Measurements from ENCODE around the gene PLA2G4D.

Gene PLA2G4D

DNA sequence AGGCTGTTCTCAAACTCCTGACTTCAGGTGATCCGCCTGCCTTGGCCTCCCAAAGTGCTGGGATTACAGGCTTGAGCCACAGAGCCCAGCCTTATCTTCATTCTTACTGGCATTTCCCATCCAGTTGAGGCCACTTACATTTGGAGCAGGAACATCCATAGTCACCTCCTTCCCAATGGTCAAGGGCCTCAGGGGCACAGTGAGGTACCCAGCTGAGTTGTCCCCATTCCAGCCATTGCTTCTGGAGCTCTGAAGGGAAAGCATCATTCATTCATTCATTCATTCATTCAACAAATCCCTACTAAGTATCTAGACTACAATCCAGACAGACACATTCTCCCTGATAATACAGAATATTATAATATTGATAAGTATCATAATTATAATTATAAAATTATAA, 12.2 kb downstream of the PLA2G4D start:
- ATAC-seq = no peak
- TF ChIP-seq ZNF70 (CRISPR knock-in tag; IDR thresholded peaks at IDR 0.05) (no peak), BACH2 (CRISPR knock-in tag; IDR thresholded peaks at IDR 0.05; ENCODE audit: borderline replicate concordance) (no peak), ZFP3 (CRISPR knock-in tag; IDR thresholded peaks at IDR 0.05) (no peak), ZC3H10 (CRISPR knock-in tag; IDR thresholded peaks at IDR 0.05) (no peak), TOX (CRISPR knock-in tag; IDR thresholded peaks at IDR 0.05; ENCODE audit: borderline replicate concordance) (no peak), PPARA (CRISPR knock-in tag; IDR thresholded peaks at IDR 0.05; ENCODE audit: borderline replicate concordance) (no peak), ESRRG (CRISPR knock-in tag; IDR thresholded peaks at IDR 0.05) (no peak), GLIS3 (CRISPR knock-in tag; IDR thresholded peaks at IDR 0.05) (no peak), ZNF8 (CRISPR knock-in tag; IDR thresholded peaks at IDR 0.05) (no peak), SNAI2 (CRISPR knock-in tag; IDR thresholded peaks at IDR 0.05) (no peak), CSDC2 (CRISPR knock-in tag; IDR thresholded peaks at IDR 0.05) (no peak)
- TF ChIP-seq, protein P1, sequence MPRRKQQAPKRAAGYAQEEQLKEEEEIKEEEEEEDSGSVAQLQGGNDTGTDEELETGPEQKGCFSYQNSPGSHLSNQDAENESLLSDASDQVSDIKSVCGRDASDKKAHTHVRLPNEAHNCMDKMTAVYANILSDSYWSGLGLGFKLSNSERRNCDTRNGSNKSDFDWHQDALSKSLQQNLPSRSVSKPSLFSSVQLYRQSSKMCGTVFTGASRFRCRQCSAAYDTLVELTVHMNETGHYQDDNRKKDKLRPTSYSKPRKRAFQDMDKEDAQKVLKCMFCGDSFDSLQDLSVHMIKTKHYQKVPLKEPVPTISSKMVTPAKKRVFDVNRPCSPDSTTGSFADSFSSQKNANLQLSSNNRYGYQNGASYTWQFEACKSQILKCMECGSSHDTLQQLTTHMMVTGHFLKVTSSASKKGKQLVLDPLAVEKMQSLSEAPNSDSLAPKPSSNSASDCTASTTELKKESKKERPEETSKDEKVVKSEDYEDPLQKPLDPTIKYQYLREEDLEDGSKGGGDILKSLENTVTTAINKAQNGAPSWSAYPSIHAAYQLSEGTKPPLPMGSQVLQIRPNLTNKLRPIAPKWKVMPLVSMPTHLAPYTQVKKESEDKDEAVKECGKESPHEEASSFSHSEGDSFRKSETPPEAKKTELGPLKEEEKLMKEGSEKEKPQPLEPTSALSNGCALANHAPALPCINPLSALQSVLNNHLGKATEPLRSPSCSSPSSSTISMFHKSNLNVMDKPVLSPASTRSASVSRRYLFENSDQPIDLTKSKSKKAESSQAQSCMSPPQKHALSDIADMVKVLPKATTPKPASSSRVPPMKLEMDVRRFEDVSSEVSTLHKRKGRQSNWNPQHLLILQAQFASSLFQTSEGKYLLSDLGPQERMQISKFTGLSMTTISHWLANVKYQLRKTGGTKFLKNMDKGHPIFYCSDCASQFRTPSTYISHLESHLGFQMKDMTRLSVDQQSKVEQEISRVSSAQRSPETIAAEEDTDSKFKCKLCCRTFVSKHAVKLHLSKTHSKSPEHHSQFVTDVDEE (CRISPR knock-in tag; IDR thresholded peaks at IDR 0.05) = no peak

DNA sequence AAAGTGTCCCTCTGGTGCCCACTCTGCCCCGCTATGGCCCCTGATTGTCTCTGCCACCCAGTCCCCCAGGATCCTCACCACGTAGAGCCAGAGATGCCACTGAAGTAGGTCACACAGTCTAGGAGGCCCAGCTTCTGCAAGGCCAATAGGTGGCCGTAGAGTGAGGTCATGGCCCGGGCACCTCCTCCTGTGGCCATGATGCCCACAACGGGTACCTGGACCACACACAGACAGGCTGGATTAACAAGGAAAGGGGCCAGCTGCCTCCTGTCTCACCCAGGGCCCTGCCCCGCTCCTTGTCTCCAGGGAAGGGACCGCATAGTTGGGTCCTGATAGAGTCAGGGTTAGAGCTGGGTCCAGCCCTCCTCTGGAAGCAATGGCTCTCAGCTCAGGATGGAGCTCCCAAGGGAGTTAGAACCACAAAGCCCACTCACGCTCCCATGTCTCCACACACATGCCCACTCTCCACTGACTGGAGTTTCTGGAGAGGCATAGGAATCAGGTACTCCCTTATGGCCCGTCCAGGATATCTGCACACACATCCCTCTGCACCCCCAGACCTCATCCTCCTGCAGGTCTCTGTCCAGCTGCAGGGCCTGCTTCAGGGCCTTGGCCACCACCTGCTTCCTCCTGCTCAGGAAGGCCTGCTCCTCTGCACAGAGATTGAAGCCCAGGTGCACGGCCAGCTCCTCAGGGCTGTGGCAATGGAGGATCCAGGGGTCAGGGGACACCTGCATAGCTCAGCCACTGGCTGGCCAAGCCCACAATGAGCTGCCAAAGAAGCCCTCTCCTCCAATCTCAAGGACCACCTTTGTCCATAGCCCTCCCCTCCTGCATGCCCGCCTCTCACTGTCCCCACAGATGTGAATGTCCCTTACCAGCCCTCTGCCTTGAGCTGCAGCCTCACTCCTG, 13.2 kb downstream of the PLA2G4D start:
- no peak for ATAC-seq
- TF ChIP-seq ISL1 (CRISPR knock-in tag; IDR thresholded peaks at IDR 0.05) (no peak), TOX (CRISPR knock-in tag; IDR thresholded peaks at IDR 0.05; ENCODE audit: borderline replicate concordance) (no peak), ZNF70 (CRISPR knock-in tag; IDR thresholded peaks at IDR 0.05) (no peak), ZNF565 (CRISPR knock-in tag; conservative IDR thresholded peaks at IDR 0.05; ENCODE audit: low read depth) (no peak), ZFP30 (CRISPR knock-in tag; IDR thresholded peaks at IDR 0.05) (no peak), PPARA (CRISPR knock-in tag; IDR thresholded peaks at IDR 0.05; ENCODE audit: borderline replicate concordance) (no peak), ZFP3 (CRISPR knock-in tag; IDR thresholded peaks at IDR 0.05) (no peak), BACH2 (CRISPR knock-in tag; IDR thresholded peaks at IDR 0.05; ENCODE audit: borderline replicate concordance) (no peak), ARNTL (CRISPR knock-in tag; IDR thresholded peaks at IDR 0.05; ENCODE audit: borderline replicate concordance, low read depth) (no peak), SNAI2 (CRISPR knock-in tag; IDR thresholded peaks at IDR 0.05) (no peak), ZNF8 (CRISPR knock-in tag; IDR thresholded peaks at IDR 0.05) (no peak), ESRRG (CRISPR knock-in tag; IDR thresholded peaks at IDR 0.05) (no peak), GLIS3 (CRISPR knock-in tag; IDR thresholded peaks at IDR 0.05) (no peak), OSR1 (CRISPR knock-in tag; IDR thresholded peaks at IDR 0.05) (no peak)
- TF ChIP-seq, protein P1 (CRISPR knock-in tag; IDR thresholded peaks at IDR 0.05) = no peak
- TF ChIP-seq, protein P2, sequence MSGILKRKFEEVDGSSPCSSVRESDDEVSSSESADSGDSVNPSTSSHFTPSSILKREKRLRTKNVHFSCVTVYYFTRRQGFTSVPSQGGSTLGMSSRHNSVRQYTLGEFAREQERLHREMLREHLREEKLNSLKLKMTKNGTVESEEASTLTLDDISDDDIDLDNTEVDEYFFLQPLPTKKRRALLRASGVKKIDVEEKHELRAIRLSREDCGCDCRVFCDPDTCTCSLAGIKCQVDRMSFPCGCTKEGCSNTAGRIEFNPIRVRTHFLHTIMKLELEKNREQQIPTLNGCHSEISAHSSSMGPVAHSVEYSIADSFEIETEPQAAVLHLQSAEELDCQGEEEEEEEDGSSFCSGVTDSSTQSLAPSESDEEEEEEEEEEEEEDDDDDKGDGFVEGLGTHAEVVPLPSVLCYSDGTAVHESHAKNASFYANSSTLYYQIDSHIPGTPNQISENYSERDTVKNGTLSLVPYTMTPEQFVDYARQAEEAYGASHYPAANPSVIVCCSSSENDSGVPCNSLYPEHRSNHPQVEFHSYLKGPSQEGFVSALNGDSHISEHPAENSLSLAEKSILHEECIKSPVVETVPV (CRISPR knock-in tag; IDR thresholded peaks at IDR 0.05) = no peak
- TF ChIP-seq, protein P3, sequence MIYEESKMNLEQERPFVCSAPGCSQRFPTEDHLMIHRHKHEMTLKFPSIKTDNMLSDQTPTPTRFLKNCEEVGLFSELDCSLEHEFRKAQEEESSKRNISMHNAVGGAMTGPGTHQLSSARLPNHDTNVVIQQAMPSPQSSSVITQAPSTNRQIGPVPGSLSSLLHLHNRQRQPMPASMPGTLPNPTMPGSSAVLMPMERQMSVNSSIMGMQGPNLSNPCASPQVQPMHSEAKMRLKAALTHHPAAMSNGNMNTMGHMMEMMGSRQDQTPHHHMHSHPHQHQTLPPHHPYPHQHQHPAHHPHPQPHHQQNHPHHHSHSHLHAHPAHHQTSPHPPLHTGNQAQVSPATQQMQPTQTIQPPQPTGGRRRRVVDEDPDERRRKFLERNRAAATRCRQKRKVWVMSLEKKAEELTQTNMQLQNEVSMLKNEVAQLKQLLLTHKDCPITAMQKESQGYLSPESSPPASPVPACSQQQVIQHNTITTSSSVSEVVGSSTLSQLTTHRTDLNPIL (CRISPR knock-in tag; IDR thresholded peaks at IDR 0.05; ENCODE audit: low read depth) = no peak
- TF ChIP-seq, protein P4, sequence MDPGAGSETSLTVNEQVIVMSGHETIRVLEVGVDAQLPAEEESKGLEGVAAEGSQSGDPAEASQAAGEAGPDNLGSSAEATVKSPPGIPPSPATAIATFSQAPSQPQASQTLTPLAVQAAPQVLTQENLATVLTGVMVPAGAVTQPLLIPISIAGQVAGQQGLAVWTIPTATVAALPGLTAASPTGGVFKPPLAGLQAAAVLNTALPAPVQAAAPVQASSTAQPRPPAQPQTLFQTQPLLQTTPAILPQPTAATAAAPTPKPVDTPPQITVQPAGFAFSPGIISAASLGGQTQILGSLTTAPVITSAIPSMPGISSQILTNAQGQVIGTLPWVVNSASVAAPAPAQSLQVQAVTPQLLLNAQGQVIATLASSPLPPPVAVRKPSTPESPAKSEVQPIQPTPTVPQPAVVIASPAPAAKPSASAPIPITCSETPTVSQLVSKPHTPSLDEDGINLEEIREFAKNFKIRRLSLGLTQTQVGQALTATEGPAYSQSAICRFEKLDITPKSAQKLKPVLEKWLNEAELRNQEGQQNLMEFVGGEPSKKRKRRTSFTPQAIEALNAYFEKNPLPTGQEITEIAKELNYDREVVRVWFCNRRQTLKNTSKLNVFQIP (CRISPR knock-in tag; IDR thresholded peaks at IDR 0.05; ENCODE audit: borderline replicate concordance, low read depth) = no peak
- TF ChIP-seq, protein P5, sequence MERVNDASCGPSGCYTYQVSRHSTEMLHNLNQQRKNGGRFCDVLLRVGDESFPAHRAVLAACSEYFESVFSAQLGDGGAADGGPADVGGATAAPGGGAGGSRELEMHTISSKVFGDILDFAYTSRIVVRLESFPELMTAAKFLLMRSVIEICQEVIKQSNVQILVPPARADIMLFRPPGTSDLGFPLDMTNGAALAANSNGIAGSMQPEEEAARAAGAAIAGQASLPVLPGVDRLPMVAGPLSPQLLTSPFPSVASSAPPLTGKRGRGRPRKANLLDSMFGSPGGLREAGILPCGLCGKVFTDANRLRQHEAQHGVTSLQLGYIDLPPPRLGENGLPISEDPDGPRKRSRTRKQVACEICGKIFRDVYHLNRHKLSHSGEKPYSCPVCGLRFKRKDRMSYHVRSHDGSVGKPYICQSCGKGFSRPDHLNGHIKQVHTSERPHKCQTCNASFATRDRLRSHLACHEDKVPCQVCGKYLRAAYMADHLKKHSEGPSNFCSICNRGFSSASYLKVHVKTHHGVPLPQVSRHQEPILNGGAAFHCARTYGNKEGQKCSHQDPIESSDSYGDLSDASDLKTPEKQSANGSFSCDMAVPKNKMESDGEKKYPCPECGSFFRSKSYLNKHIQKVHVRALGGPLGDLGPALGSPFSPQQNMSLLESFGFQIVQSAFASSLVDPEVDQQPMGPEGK (CRISPR knock-in tag; IDR thresholded peaks at IDR 0.05; ENCODE audit: borderline replicate concordance) = no peak
